ENCODE data around the gene RASGRF1.

The RASGRF1 gene

DNA sequence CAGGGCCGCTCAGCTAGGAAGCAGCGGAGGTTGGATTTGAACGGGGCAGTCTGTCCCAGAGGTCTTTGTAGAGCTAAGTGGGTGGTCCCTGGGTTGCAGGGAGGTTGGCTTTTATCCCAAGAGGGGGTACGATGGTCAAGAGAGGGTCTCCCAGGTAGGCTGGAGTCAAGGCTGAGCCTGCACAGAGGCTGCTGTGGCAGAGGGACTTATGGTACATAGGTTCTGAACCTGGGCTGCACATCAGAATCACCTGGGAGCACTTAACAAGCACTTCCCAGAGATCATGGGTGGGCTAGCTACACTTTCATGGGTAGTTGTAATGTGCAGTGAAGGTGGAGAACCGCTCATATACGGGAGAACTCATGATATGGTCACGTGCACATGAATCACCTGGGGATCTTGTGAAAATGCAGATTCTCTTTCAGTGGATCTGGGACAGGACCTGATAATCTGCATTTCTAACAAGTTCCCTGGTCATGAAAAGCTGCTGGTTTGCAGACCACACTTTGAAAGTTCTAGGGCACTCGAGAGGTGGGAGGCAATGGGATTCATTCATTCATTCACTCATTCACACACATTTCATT, 2.9 kb upstream of the RASGRF1 start:
- no peak for DNase-seq

- DNase-seq: no peak
Observed at GRCh38 chr15:79092382-79092781, 1.8 kb upstream of the RASGRF1 start.

DNA sequence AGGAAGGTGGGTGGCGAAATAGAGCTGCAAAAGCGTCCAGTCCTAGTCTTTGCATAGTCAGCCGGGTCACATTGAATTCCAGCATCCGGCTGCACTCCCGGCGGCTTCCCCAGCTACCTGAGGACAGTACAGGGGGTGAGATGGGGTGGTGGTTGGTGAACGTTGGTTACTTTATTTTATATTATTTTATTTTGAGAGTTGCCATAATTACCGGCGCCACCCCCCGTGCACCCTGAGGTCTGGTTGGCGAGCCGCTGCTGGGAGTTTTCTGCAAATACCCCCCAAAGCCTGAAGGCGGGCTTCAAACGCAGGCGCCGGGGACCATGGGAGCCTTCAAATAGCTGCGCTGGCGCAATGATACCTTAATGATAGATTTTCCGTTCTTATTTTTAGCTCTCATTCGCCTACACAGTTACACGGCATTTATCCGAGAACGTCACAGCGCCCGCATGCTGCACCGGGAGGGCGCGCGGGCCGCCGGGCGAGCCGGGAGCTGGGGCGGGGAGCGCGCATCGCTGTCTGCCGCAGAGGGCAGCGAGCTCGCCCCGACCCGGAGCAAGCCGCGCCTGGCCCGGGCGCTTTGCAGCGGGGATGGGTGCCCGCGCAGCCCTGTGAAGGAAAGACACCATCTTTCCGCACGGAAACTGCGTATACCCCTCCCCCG, 756 bp upstream of the RASGRF1 start:
- DNase-seq: no peak

- no peak for DNase-seq
Observed at GRCh38 chr15:79089890-79090486, 592 bp downstream of the RASGRF1 start.

- DNase-seq: no peak
Observed at GRCh38 chr15:79089331-79089889, 1.2 kb downstream of the RASGRF1 start.

DNA sequence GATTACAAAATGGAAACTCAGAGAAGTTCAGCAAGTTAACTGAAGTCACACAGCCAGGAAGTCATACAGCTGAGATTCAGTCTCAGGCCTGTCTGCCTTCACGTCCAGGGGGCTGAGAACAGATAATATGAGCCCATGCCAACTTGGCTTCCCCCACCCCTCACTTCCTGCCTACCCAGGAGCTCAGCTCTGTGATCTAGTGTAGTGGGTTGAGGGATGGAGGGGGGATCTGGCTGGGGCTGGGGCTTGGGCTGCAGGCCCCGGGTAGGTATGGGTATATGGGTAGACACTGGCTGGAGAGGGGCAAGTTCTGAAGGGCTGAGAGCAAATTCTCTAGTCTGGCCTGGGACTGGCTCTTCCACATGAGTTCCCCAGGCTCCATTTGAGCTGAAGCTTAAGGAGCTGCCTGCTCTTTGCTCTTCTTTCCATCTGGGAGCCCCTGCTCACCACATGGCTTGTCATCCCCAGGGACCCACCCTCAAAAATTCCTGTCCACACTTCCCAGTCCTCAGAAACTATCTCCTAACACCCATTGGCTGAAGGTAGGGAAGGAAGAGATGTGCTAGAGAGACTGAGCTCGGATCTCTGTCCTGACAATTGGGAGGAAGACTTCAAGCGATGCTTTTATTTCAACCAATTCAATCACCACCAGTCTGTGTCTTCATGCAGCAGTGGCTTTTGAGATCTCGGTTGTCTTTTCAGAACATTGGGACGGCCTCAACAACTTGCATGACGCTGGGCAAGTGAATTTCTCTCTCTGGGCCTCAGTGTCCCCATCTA, 2.0 kb downstream of the RASGRF1 start:
- DNase-seq: no peak

DNA sequence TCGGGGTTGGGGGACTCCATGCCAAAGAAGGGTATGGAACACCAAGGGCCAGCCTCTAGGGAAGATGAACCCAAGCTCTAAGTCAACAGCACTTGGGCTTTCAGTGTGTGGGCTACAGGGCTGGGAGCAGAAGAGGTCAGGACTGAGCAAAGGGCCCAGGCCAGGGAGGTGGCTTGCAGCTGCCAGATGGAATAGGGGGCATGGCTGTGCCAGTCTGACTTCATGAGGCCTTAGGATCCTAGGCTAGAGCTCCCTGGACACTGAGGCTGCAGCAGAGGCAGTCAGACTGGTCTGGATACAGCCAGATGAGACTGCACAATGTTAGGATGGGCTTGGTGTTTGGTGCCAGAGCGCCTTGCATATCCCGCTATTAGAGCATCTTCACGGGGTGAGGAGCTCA, 3.8 kb downstream of the RASGRF1 start:
- DNase-seq: no peak

GRCh38 chr15:79084308-79084968, 6.1 kb downstream of the RASGRF1 start:
- DNase-seq: no peak

DNA sequence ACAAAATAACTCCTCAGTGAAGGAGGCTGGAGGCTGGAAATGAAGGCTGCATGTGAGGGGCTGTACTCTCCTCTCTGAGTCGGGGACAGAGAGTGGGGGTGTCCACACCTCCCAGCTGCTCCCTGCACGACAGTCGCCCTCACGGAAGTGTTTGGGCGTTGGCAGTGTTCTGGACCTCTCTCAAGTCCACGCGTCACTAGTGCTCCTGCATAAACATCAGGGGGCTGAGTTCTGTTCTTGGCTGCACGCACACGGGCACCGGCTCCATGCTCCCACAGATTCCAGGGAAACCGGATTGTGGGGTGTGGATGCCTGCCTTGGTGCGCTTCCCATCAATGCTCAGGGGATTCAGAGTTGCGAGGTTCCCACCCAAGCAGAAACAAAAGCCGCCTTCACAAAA, 7.4 kb downstream of the RASGRF1 start:
- DNase-seq: no peak

- no peak for DNase-seq
Observed at GRCh38 chr15:79082363-79083070, 8.1 kb downstream of the RASGRF1 start.

DNA sequence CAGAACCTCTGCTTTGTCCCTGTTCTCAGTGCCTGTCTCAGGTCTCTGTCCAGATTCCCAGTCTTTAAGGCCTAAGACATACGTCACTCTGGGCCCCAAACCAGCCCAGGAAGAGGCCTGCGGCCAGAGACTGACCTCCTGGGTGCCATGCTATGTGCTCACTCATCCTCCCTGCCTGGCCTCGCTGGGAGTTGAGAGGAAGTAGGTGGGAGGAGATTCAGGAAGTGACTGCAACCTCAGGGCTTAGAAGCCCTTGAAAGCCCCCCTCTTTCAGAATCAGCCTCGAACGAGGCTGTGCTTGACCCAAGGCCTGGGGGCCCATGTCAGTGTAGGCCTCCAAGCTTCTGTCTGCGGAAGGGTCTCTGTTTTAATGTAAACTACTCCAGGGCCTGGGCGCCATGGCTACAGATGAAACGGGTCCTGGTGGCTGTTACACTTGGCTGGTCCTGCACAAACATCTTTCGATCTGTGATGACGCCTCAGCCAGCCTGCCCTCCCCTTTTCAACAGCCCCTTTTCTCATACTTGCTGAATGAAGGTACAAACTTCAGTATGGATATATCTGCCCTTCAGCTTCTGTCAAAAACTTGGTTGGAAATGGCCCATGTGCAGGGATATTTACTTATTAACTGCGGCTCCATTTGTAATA, 11.7 kb downstream of the RASGRF1 start:
- no peak for DNase-seq

DNA sequence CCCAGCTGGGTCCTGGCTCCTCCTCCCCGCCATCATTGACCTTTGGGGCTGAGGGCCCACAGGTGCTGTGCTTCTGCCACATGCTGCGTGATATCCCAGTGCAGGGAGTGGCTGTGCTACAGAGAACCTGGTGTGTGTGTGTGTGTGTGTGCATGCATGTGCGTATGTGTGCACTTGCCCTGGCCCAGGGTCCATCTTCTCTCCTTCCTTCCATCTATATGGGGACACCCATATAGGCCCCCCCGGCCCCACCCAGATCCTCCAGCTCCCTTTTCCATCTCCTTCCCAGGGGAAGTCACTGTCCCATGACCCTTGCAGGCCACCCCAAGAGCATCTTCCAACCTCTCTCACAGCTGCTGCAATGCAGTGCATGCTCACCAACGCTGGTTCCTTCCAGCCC, 12.6 kb downstream of the RASGRF1 start:
- DNase-seq: no peak

DNA sequence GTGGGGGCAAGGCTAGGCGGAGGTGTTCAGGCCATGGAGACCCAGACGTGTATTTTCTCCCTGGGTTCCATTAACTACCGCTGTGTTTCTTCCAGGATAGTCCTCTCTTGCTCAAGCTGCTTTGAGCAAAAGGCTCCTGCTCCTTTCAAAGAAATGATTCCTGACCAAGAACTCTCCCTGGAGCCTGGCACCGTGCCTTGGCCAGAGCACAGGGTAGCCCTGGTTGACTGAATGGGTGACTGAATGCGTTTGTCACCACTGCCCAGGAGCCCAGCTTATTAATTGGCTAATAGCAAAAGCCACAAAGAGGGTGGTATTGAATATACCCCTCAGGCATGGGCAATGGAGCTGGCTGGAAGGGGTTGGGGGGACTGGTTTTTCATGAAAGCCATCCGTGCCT, 13.9 kb downstream of the RASGRF1 start:
- DNase-seq: no peak

DNA sequence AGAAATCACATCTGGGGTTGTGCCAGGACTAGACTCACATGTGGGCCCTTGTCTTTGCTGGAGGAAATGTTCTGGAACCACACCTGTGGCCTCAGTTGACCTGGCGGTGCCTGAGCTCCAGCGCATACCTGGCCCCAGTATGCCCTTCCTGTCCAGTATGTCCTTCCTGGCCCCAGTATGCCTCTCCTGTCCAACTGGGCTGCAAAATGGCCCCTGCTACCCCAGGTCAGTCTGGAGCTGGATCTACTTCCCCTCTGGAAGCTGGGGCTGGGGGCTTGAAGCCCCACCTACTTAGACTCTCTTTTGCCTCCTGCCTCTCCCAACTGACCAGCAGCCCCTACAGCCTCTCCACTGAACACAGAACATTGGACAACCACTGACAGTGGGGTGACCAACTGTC, 15.3 kb downstream of the RASGRF1 start:
- no peak for DNase-seq

DNA sequence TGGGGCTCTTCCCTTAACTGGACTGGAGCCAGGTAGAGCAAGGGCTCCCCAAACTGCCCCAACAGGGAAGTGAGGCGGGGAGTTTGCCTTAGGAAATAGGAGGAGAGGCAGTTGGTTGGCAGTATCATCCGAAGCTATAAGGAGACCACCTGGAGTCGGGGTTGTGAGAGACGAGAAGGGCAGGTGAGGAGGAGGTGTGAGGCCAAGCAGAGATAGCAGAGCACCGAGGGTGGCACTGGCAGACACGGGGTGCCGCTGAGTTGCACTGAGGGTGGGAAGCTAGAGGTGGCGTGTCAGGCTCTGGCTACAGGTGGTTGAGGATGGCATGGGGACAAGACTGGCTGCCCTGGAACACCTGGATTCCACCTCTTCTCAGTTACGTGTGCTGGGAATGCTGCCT, 17.2 kb downstream of the RASGRF1 start:
- DNase-seq: no peak

- no peak for DNase-seq
Observed at GRCh38 chr15:79071901-79072300, 18.7 kb downstream of the RASGRF1 start.

DNA sequence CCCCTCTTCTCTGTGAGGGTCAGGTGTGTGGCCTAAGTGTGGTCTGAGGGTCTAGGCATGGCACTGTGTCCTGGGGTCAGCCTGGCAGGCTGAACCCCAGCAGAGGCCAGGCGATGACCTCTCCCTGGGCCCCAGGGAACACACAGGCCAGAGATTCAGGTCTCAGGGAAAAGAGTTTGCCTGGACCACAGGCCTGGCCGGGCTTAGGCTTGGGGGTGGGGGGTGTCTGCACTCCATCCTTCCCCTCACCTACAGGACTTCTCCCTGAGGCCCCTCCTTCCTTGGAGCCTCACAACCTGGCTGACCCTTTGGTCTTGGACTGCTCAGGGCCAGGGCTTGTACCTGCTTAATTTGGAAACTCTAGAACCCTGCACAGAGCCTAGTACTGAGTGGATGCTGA, 21.8 kb downstream of the RASGRF1 start:
- DNase-seq: no peak

- no peak for DNase-seq
Observed at GRCh38 chr15:79067969-79068368, 22.6 kb downstream of the RASGRF1 start.

- no peak for DNase-seq
Observed at GRCh38 chr15:79067072-79067833, 23.3 kb downstream of the RASGRF1 start.

- no peak for DNase-seq
Observed at GRCh38 chr15:79066391-79067071, 24.0 kb downstream of the RASGRF1 start.

Measured in activated gamma-delta T cell treated with Interleukin-2 at 50 U/mL for 16 hours (primary cell).